ENCODE data around the gene HMCN1.

The HMCN1 gene

GRCh38 chr1:185926588-185926987, 192.4 kb downstream of the HMCN1 start:
- no peak overlapping the region for H3K4me3 Mint-ChIP-seq
- H3K9me3 Mint-ChIP-seq, result no peaks in the 10 kb centered on the region
- H3K4me1 Mint-ChIP-seq, result no peaks in the 10 kb centered on the region
- DNase-seq (no peak), ATAC-seq (no peak)
- no peak overlapping the region for H3K27ac Mint-ChIP-seq
- peaks cover 10% of the 10 kb centered on the region for H3K27me3 Mint-ChIP-seq

- ATAC-seq, result no peak
- Mint-ChIP-seq H3K4me3 (no peak overlapping the region), H3K4me1 (no peaks in the 10 kb centered on the region), H3K27me3 (peaks cover 10% of the 10 kb centered on the region), H3K9me3 (no peaks in the 10 kb centered on the region), H3K27ac (no peak overlapping the region)
- no peak for DNase-seq
Observed at GRCh38 chr1:185929776-185930175, 195.6 kb downstream of the HMCN1 start.

- H3K27me3 Mint-ChIP-seq, result peaks cover 2% of the 10 kb centered on the region
- no peak overlapping the region for H3K27ac Mint-ChIP-seq
- no peak for ATAC-seq
- H3K4me3 Mint-ChIP-seq, result no peak overlapping the region
- H3K9me3 Mint-ChIP-seq, result no peaks in the 10 kb centered on the region
- H3K4me1 Mint-ChIP-seq, result no peaks in the 10 kb centered on the region
- DNase-seq, result no peak
Observed at GRCh38 chr1:185931438-185931837, 197.2 kb downstream of the HMCN1 start.

GRCh38 chr1:185933580-185933979, 199.4 kb downstream of the HMCN1 start:
- no peaks in the 10 kb centered on the region for H3K9me3 Mint-ChIP-seq
- H3K4me3 Mint-ChIP-seq, result no peak overlapping the region
- H3K4me1 Mint-ChIP-seq, result no peaks in the 10 kb centered on the region
- no peak overlapping the region for H3K27ac Mint-ChIP-seq
- DNase-seq (no peak), ATAC-seq (no peak)
- peaks cover 9% of the 10 kb centered on the region for H3K27me3 Mint-ChIP-seq

- Mint-ChIP-seq H3K4me3 (no peak overlapping the region), H3K4me1 (no peaks in the 10 kb centered on the region), H3K27me3 (peaks cover 9% of the 10 kb centered on the region), H3K27ac (no peak overlapping the region), H3K9me3 (no peaks in the 10 kb centered on the region)
- DNase-seq (no peak), ATAC-seq (no peak)
Observed at GRCh38 chr1:185934476-185935189, 200.4 kb downstream of the HMCN1 start.

GRCh38 chr1:185935360-185935759, 201.2 kb downstream of the HMCN1 start:
- H3K27me3 Mint-ChIP-seq, result peaks cover 9% of the 10 kb centered on the region
- no peak for ATAC-seq
- no peak overlapping the region for H3K27ac Mint-ChIP-seq
- H3K9me3 Mint-ChIP-seq, result no peaks in the 10 kb centered on the region
- no peaks in the 10 kb centered on the region for H3K4me1 Mint-ChIP-seq
- H3K4me3 Mint-ChIP-seq, result no peak overlapping the region
- no peak for DNase-seq

GRCh38 chr1:185936641-185937040, 202.4 kb downstream of the HMCN1 start:
- H3K27ac Mint-ChIP-seq, result no peak overlapping the region
- H3K4me1 Mint-ChIP-seq, result no peaks in the 10 kb centered on the region
- H3K27me3 Mint-ChIP-seq, result peaks cover 9% of the 10 kb centered on the region
- no peak overlapping the region for H3K4me3 Mint-ChIP-seq
- H3K9me3 Mint-ChIP-seq, result no peaks in the 10 kb centered on the region
- DNase-seq (no peak), ATAC-seq (no peak)

GRCh38 chr1:185938396-185938795, 204.2 kb downstream of the HMCN1 start:
- H3K4me1 Mint-ChIP-seq, result no peaks in the 10 kb centered on the region
- H3K27ac Mint-ChIP-seq, result no peak overlapping the region
- DNase-seq (no peak), ATAC-seq (no peak)
- no peak overlapping the region for H3K4me3 Mint-ChIP-seq
- peaks cover 9% of the 10 kb centered on the region for H3K27me3 Mint-ChIP-seq
- H3K9me3 Mint-ChIP-seq, result no peaks in the 10 kb centered on the region

GRCh38 chr1:185939142-185939541, 205.0 kb downstream of the HMCN1 start:
- ATAC-seq (no peak), DNase-seq (no peak)
- H3K4me1 Mint-ChIP-seq, result no peaks in the 10 kb centered on the region
- no peak overlapping the region for H3K4me3 Mint-ChIP-seq
- H3K27ac Mint-ChIP-seq, result no peak overlapping the region
- no peaks in the 10 kb centered on the region for H3K9me3 Mint-ChIP-seq
- H3K27me3 Mint-ChIP-seq, result peaks cover 9% of the 10 kb centered on the region

- ATAC-seq (no peak), DNase-seq (no peak)
- no peaks in the 10 kb centered on the region for H3K4me1 Mint-ChIP-seq
- H3K4me3 Mint-ChIP-seq, result no peak overlapping the region
- peaks cover 9% of the 10 kb centered on the region for H3K27me3 Mint-ChIP-seq
- H3K27ac Mint-ChIP-seq, result no peak overlapping the region
- no peaks in the 10 kb centered on the region for H3K9me3 Mint-ChIP-seq
Observed at GRCh38 chr1:185942961-185943360, 208.8 kb downstream of the HMCN1 start.

GRCh38 chr1:185956881-185957280, 222.7 kb downstream of the HMCN1 start:
- Mint-ChIP-seq H3K4me1 (no peaks in the 10 kb centered on the region), H3K27ac (no peak overlapping the region), H3K9me3 (no peaks in the 10 kb centered on the region), H3K27me3 (peaks cover 6% of the 10 kb centered on the region), H3K4me3 (no peak overlapping the region)
- ATAC-seq (no peak), DNase-seq (no peak)

- no peaks in the 10 kb centered on the region for H3K9me3 Mint-ChIP-seq
- no peak for ATAC-seq
- H3K4me1 Mint-ChIP-seq, result no peaks in the 10 kb centered on the region
- no peak for DNase-seq
- no peak overlapping the region for H3K27ac Mint-ChIP-seq
- H3K4me3 Mint-ChIP-seq, result no peak overlapping the region
- peaks cover 6% of the 10 kb centered on the region for H3K27me3 Mint-ChIP-seq
Observed at GRCh38 chr1:185957441-185958363, 223.5 kb downstream of the HMCN1 start.

GRCh38 chr1:185960422-185961321, 226.5 kb downstream of the HMCN1 start:
- Mint-ChIP-seq H3K9me3 (no peaks in the 10 kb centered on the region), H3K27ac (no peak overlapping the region), H3K4me1 (no peaks in the 10 kb centered on the region), H3K27me3 (peaks cover 21% of the 10 kb centered on the region), H3K4me3 (no peak overlapping the region)
- ATAC-seq (no peak), DNase-seq (no peak)

GRCh38 chr1:185961664-185962063, 227.5 kb downstream of the HMCN1 start:
- peaks cover 22% of the 10 kb centered on the region for H3K27me3 Mint-ChIP-seq
- DNase-seq, result no peak
- ATAC-seq, result no peak
- H3K9me3 Mint-ChIP-seq, result no peaks in the 10 kb centered on the region
- no peak overlapping the region for H3K27ac Mint-ChIP-seq
- H3K4me1 Mint-ChIP-seq, result no peaks in the 10 kb centered on the region
- H3K4me3 Mint-ChIP-seq, result no peak overlapping the region

- peaks cover 22% of the 10 kb centered on the region for H3K27me3 Mint-ChIP-seq
- no peaks in the 10 kb centered on the region for H3K9me3 Mint-ChIP-seq
- no peak for DNase-seq
- no peak for ATAC-seq
- no peak overlapping the region for H3K4me3 Mint-ChIP-seq
- no peak overlapping the region for H3K27ac Mint-ChIP-seq
- no peaks in the 10 kb centered on the region for H3K4me1 Mint-ChIP-seq
Observed at GRCh38 chr1:185964946-185965345, 230.8 kb downstream of the HMCN1 start.
